ENCODE measurements around the gene NOX4.
"Not testable (repeated sequence)": the region's sequence is repeated elsewhere in the genome, so short reads cannot be mapped to it uniquely, and the experiment has no call there.

The NOX4 gene

DNA sequence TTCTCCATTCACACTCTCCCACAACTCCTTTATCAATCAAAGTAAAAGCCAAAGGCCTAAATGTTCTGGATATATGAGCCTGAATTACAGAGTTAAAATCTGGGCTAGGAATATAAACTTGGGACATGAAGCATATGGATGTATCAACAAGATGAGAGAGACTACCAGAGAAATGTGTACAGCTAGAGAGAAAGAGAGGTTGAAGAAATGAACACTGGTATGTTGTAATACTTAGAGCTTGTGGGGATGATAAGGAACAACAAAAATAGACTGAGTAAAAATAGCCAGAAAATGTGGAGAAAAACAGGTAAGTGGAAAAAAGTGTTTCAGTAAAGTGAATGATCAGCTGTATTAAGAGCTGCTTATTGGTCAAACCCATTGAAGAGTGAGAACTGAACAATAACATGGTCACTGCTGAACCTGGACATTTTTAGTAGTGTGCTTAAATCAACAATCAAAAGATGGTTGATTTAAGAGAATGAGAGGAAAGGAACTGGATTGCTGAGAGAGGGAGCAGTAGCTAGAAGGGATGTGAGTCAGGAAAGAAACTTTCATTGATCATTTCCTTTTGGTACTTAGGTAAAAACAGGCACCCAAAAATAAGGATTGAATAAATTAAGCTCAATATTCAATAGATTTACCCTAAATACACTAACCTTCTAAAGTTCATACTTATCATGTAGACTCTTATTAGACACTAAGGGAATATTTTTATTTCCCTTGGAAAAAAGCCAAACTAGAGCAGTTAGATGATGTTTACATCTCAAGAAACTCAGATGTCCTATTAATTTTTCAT, 111.0 kb downstream of the NOX4 start:
- not testable (repeated sequence) for DNase-seq (ENCODE audit: low read depth, low spot score)

DNA sequence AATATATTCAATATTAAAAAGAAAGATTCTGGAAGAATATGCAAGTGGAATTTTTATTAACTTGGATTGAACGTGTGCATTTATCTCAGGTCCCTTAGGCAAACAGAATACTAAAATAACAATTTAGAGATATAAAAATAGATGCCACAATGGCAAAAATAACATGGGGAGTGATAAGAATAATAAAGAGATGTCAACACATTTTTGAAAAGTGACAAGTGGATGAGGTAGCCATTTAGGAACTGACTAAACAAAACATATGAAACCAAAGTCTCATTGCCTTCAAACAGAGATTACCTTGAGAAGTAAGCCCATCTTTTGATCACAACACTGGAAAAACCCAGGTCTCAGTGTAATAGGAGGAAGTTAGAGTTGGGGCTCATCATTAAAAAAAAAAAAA, 112.2 kb downstream of the NOX4 start:
- not testable (repeated sequence) for DNase-seq (ENCODE audit: low read depth, low spot score)

DNA sequence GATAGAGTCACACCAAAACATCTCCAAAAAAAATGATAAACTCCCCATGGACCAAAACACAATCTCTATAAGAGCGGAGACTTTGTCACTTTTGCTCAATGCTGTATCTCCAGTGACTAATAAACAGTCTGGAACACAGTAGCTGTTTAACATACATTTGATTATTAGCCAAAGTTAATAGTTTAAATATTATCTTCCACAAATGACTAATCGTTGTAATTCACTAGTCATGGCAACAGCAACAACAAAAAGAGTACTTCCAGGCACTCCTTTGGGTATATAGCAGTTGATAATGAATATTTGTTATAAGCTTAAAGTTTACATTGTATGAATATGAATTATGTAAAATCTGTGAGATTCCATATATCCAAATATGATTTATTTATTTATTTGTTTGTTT, 121.8 kb downstream of the NOX4 start:
- DNase-seq (ENCODE audit: low read depth, low spot score), result not testable (repeated sequence)

DNA sequence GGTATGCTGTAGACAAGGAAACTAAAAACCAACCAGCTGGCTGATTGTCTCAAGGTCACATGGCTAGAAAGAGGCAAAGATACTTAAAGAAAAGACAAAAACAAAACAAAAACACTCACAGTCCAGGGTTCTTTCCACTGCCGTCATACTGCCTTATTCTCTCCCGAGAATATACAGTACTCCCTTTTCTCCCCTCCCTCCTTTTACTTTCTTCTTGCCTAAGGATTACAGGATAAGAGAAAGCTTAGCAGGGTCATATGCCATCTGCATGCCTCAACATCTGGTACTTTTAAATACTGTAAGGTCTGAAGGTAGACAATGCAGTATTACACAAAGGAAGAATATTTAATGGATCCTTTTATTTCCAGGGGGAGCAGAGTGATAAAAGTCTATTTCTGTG, 126.3 kb downstream of the NOX4 start:
- DNase-seq (ENCODE audit: low read depth, low spot score), result not testable (repeated sequence)

DNA sequence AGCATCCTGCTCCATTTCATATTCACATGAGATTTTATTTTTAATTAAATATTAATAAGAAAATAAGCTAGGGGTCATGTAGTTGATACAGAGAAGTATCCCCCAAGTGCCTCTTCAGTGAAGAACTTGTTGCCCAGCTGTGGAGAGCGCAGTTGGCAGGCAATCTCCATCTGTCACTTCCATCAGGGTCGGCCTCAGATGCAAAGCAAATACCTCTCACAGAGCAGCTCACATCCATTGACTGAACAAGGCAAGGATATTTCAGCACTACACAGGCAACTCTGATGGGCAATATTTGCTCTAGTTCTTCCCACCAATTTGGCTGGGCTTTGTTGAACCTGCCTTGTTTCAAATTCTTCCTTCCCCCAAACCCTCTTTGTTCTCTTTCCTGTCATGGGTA, 129.4 kb downstream of the NOX4 start:
- DNase-seq (ENCODE audit: low read depth, low spot score), result no peak

DNA sequence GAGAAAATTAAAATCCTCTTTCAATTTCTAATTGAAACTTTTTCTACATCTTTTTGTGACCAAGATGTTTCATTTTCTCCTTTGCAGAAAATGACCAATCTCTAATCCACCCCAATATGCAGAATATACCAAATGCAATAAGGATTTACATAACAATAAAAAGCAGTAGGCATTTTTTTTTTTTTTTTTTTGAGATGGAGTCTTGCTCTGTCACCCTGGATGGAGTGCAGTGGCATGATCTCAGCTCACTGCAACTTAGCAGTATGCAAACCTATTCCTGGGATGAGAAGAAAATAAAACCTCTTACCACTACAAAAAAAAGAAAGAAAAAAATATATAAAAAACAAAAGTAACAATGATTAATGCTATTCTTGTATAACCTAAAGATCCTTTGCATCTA, 132.0 kb downstream of the NOX4 start:
- not testable (repeated sequence) for DNase-seq (ENCODE audit: low read depth, low spot score)

DNA sequence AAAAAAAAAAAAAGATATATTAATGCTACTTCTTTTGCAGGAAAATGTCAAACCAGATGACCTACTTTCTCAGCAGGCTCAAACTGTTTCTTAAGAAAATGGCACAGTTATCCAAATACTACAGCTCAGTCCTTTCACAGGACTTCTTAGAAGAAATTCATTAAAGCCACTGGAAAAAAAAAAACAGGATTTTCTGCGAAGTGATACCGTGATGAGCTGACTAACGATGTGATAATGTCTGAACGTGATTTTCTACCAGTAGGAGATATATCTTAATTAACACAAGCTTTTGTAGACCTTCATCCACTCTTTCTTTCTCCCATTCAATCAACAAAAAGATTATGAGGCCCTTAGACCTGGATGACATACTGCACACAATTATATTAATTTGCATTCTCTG, 132.4 kb downstream of the NOX4 start:
- no peak for DNase-seq (ENCODE audit: low read depth, low spot score)

DNA sequence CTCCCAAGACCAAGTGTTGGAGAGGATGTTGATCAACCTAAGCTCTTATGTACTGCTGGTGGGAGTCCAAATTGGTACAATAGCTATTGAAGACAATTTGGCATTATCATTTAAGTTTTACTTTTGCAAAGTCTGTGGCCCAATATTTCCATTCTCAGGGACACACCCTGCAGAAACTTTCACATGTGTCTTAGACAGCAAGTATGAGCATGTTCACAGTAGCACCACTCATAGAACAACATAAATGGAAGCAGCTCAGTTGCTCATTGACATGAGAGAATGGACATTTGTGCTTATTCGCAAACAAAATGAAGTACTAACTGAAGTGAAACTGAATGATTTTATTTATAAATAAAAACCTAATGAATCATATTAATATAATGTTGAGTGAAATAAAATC, 135.5 kb downstream of the NOX4 start:
- DNase-seq (ENCODE audit: low read depth, low spot score), result no peak

DNA sequence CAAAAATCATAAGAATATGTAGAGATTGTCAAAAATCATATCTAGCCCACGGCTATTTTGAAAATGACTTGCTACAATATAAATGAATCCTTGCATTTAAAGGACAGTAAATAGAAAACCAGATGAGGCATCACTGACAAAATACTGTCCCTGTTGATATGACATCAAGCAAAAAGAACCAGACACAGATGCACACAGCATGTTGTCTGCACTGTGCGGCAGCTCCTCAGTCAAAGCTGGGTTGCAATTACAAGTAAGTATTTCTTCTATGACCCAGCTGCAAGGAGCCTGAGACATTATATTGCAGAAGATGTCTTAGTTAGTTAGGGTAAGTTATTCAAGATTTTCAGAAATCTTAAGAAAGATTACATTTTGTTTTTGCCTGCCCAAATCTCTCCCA, 136.7 kb downstream of the NOX4 start:
- not testable (repeated sequence) for DNase-seq (ENCODE audit: low read depth, low spot score)

DNA sequence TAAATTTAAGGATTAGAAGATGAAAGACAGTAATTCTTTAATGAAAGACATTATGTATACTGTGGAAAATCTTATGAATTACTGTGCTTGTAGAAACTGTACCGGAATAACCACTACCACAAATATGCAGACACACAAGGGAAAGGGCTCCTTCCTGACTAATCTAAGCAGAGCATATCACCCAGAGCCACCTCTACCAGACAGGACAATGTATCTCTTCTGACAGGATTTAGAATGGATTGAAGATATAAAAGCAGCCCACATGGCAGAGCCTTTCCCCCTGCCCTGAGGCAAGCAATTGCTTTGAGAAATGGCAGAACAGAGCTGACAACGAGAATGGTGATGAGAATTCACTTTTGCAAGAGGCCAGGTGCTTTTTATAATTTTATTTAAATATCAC, 144.1 kb downstream of the NOX4 start:
- no peak for DNase-seq (ENCODE audit: low read depth, low spot score)

DNA sequence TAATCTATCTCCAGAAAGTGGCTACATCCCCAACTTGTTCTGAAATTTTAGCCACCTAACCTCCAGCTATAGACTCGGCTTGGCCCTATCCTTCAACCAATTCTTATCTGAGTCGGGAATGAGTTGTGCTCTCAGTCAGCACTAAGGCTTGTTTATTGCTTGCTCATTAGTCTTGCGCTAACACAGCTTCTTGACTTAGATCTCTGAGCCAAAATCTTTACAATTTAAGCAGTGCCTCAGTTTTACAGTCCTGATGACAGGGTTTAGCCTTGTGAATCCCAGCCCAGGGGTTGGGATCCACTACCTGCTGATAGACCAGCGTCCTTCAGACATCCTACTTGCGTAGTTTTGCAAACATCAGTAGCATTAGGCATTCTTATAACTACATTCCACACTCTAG, 144.6 kb downstream of the NOX4 start:
- DNase-seq (ENCODE audit: low read depth, low spot score), result no peak

DNA sequence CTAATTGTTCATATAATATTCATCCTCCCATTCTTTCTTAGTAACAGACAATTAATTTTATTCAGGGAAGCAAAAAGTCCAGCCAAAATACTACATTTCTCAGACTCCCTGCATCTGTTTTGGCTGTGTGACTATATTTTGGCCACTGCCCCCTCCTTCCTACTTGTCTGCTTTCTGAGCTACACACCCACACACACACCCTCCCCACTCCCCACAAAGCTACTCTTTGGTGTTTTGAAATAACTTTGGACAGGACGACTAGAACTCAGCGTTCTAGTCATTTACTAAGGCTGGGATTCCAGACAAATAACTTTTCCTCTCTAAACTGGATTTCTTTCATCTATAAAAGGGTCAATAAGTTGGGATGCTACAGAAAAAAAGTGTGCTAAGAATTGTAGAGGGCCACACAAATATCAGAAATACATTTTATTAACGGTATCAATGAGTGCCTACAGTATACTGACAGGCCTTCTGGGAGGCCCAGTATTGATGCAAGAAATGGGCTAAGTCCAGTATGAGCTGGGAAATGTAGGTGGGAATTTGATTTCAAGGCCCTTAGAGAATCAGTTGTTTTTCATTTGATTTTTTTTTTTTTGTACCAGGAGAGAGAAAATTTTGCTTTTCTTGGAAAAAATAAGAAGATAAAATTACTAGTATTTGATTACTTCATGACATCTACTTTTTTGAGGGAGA, 148.1 kb downstream of the NOX4 start:
- not testable (repeated sequence) for DNase-seq (ENCODE audit: low read depth, low spot score)

DNA sequence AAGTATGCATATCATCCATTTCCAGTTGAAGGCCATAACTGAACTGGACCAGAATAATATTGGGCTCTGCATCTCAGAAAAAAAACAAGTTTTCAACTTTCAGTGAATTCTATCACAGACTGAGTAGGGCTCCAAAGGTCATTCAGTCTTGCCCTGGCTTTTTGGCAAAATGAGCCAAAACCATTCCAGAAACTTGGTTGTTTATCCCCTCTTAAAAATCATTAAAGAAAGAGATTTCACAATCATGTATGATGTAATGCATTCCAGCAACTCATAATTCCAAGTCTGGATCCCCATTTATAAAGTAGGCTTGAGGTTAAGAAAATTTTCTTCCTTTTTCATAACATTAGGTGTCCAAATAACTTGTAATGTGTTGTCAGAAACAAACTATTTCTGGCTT, 150.7 kb downstream of the NOX4 start:
- not testable (repeated sequence) for DNase-seq (ENCODE audit: low read depth, low spot score)

DNA sequence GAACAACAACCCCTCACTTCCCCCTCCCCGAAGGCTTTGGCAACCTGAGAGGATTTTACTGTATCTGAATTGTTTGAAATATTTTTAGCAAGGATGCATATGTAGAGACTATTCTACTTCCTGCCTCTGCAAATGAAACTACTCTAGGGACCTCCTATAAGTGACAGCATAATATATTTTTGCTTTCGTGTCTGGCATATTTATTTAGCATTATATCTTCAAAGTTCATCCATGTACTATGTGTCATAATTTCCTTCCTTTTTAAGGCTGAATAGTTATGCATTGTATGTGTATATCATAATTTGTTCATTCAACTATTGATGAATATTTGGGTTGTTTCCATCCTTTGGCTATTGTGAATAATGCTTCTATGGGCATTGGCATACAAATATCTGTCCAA, 153.1 kb downstream of the NOX4 start:
- DNase-seq (ENCODE audit: low read depth, low spot score), result not testable (repeated sequence)

DNA sequence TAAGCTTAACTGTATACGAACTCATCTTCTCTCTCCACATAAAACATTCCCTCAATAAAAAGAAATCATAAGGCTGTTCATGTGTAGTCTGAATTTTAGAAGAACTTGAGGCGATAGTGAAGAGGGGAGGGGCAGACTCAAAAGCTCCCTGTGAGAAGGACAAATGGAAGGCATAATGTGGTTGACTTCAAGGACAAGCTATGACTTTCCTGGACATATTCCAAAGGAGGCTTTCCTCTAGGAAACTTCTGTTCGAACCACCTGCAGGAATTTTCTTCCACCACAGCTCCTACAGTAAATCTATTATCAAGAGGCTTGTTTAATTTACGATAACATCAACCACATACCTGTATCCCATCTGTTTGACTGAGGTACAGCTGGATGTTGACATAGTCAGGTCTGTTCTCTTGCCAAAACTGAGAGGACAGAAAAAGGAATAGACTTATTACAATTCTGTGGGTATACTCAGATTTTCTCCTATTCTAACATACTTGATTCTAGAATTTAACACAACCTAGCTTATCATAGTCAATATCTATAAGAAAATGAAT, 154.0 kb downstream of the NOX4 start:
- not testable (repeated sequence) for DNase-seq (ENCODE audit: low read depth, low spot score)

DNA sequence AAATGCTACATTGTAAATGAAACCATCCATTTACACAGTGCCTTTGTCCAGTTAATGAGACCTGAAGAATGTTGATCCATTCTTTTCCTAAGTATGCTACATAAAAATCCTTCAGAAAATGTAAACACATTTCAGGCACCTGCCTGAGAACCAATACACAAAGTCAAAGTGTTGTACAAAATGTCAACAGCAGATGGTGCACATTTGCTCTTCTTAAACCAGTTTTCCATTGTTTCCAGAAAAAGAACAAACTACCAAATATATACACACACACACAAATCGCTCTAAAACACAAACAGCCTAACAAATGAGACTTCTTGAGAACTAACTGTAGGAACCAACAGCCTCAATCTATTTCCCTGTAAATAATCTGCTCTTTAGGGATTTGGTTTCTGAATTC, 157.5 kb downstream of the NOX4 start:
- not testable (repeated sequence) for DNase-seq (ENCODE audit: low read depth, low spot score)

DNA sequence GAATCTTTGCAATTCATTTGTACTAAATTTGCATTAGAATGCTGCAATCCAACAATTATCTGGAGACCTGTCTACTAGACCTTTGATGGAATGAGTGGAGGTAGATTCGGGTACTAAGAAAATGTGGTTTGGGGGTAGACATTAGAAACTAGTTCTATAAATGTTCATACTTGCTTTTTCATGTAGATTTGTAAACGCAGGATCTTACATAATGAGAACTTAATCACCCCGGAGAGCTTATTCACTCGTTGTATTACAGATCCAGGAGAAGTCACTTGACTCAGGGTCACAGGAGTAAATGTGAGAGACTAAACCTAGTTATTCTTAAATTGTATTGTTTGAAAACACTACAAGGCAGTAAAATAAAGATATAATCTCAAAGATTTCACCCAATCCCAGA, 159.2 kb downstream of the NOX4 start:
- not testable (repeated sequence) for DNase-seq (ENCODE audit: low read depth, low spot score)

DNA sequence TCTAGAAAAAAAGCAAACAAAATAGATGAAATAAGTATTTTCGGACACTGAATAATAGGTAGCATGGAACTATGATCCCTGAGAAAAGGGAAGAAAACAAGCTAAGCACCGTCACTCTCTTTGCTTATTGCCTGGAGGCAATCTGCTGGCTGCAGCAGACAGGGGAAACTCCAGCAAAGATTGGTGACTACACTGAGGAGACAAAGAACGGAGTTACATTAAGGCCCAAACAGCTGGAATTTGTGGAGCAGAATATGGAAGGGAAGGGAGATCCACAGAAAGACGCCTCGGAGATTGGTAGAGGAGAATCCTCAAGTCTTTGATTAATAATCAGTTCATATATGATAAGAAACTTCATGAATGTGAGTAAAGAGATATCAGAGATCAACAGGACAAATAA, 163.3 kb downstream of the NOX4 start:
- no peak for DNase-seq (ENCODE audit: low read depth, low spot score)

DNA sequence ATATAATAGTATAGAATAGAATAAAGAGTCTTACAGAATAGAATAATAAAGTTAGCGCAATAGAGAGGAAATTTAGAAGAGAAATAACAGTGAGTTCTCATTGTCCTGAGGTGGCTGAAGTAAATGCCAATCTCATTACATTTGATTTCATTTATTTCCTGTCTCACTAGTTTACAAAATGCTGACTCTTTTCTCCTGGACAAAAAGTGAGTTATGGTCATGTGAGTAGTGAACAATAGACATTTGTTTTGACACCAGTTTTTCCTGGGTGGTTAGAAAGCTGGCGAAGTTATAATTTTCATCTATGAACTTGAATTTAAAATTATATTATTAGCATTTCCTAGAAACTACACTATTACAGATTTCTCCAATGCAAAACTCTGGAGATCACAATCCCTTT, 169.8 kb downstream of the NOX4 start:
- no peak for DNase-seq (ENCODE audit: low read depth, low spot score)

DNA sequence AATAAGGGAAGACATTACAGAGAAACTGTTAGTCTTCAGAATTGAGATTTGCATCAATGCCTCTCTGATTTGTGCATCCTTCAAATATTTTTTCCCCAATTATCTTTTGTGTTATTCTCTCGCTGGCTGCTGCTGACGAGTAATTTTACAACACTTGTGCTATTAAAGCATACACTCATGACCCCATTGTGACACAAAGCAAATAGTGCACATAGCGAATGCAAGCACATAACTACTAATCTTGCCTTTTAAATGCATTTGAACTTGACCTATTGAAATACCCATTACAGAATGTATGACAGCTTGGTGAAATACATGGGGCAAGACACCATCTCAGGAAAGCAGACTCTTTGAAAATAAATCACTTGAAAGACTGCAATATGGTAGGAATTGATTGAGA, 180.6 kb downstream of the NOX4 start:
- not testable (repeated sequence) for DNase-seq (ENCODE audit: low read depth, low spot score)

DNA sequence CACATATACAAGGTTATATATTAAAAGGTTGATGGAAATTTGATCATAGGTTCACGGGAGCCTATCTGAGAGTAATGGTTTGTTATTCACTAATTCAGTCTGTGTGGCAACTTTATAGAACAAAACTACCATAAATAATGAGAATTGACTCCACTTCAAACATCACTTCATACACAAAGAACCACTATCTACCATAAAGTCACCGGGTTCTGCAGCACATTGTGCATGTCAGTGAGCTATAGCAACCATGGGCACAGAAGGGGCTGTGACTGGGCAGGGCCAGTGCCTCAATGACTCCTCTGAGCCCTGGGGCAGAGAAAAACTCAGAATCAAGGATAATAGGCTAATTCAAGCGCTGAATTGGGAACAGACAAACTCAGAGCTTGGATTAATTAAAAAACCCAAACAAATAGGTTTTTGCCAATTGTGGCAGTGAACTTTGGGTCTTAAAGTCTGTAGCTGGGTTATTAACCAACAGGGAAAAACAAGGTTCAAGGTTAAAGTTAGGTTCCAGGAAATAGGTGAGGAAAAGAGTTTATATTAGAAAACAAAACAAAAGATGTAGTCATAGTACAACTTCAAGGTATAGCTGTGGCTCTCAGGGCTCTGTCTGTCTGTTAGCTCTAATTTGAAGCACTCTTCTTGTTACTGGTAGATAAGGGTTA, 181.7 kb downstream of the NOX4 start:
- not testable (repeated sequence) for DNase-seq (ENCODE audit: low read depth, low spot score)

DNA sequence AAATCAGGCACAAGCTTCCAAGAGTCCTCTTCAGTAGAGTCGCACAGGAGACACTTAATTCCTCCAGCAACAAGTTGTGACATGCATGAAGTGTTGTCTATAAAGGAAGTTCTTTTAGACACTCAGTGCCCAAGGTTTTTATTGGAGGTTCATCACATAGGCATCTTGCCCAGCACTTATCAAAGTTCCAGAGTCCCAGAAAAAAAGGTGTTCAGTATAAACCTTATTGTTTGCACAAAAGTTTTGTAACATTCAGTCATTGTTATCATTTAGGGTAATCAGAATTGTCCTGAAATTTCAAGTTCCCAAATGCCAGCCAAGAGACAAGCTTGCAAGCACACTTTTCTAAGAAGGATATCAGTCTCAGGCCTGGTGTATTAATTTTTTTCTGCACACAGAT, 182.9 kb downstream of the NOX4 start:
- not testable (repeated sequence) for DNase-seq (ENCODE audit: low read depth, low spot score)
